Body of pancreas (tissue), 4 donors: Measurements from ENCODE around the gene CCDC188. TPM values are rescaled to one million over a fixed set of nuclear protein-coding genes. Genes with fewer than 3 reads are reported as not detected.
A peak's percentile ranks its signal among the peaks of the same experiment; 100 is the strongest.

Experiments used
- ATAC-seq: fragments of 150-250 bp; one replicate; pipeline ENCODE4 v1.9.1; 2016
- DNase-seq, 4 donors: peaks; one replicate each; pipeline ENCODE4 v3.0.0-alpha.2; 2019
- H3K27ac ChIP-seq, 4 donors: fragments of 200-600 bp; sonication (generic); 1 replicate in 3 of 4; 2 replicates in 1 of 4; pipeline versions ENCODE4 v1.5.1 to v1.6.1; 2016 to 2019; ENCODE audit warnings: mild to moderate bottlenecking in 1 of 4, mixed read lengths in 1 of 4, moderate library complexity in 1 of 4
- H3K27me3 ChIP-seq, 2 donors: fragments of 200-600 bp; sonication (generic); one replicate each; pipeline ENCODE4 v1.6.0; 2016; ENCODE audit warnings: mild to moderate bottlenecking in 1 of 2
- H3K36me3 ChIP-seq, 2 donors: fragments of 200-600 bp; sonication (generic); replicated peaks in 1 of 2; 2 replicates each; pipeline ENCODE4 v1.5.1; 2016; ENCODE audit warnings: low read depth in 2 of 2; ENCODE audit not compliant: insufficient read depth in 1 of 2
- H3K4me1 ChIP-seq: fragments of 200-600 bp; sonication (generic); one replicate; pipeline ENCODE4 v1.6.0; 2016
- H3K4me3 ChIP-seq, 2 donors: fragments of 200-600 bp; sonication (generic); 1 replicate in 1 of 2; 2 replicates in 1 of 2; pipeline ENCODE4 v1.5.1; 2016 to 2019
- H3K9me3 ChIP-seq, 3 donors: fragments of 200-600 bp; sonication (generic); 1 replicate in 2 of 3; 2 replicates in 1 of 3; pipeline ENCODE4 v1.5.1; 2016
- CTCF ChIP-seq, 7 experiments: fragments of 450-650 bp in 4 of 7; fragments of 200-600 bp in 3 of 7; sonication (generic) in 3 of 7; IDR thresholded peaks; one replicate each; pipeline ENCODE4 v1.5.1; 2016 to 2019; ENCODE audit warnings: antibody characterized with exemption in 7 of 7
- POLR2A ChIP-seq, 3 donors: fragments of 450-650 bp; IDR thresholded peaks; one replicate each; pipeline ENCODE4 v1.6.1; 2016; ENCODE audit warnings: antibody characterized with exemption in 3 of 3, mild to moderate bottlenecking in 2 of 3
- WGBS, 2 donors: methylation state at CpG; one replicate each; pipeline ENCODE4 v1.1.5; 2017; 5-methylcytosine and 5-hydroxymethylcytosine counted together
- intact Hi-C: fragments of 100-400 bp; cut with DNase I; formaldehyde crosslinking; loops from one replicate; pipeline ENCODE4 v1.15.1; 2023
- total RNA-seq, 2 donors: library from RNA; depleted of rRNA; stranded (reverse); fragments of >200 nt; gene quantifications; one replicate each; pipeline ENCODE4 v1.1.0, GENCODE V29; 2016

CCDC188 gene
- total RNA-seq, 2 donors from 2014 or later = not detected

- H3K9me3 ChIP-seq = no peaks in the 10 kb centered on the region
- intact Hi-C loops = no loop called here
- no peaks in the 10 kb centered on the region for H3K27me3 ChIP-seq
- peaks cover 55% of the 10 kb centered on the region for H3K4me1 ChIP-seq
- peaks cover 0 to 8% of the 10 kb centered on the region in 2 donors for H3K36me3 ChIP-seq
- peak in 3 of 7 experiments; percentile 22 to 41 (median 32) for TF ChIP-seq CTCF (IDR thresholded peaks at IDR 0.05)
- peak; percentile 65 to 78 (median 69) for TF ChIP-seq POLR2A (IDR thresholded peaks at IDR 0.05)
- DNase-seq = peak; percentile 98 to 99 (median 98)
- peak within 1 kb of the TSS; percentile 66 to 93 (median 88) for H3K27ac ChIP-seq
- ATAC-seq = peak; percentile 95
- peak within 1 kb of the TSS; percentile 47 to 92 for H3K4me3 ChIP-seq
- WGBS, 2 donors = 0% methylated on average over 3 to 87 of the region's 88 CpGs
These were observed 33.8 kb downstream of the CCDC188 start, which contains the start of gene TRMT2A for GRCh38 chr22:20116951-20117632. TRMT2A (minus strand) TSS chr22:20117226; CDS start chr22:20116906, 320 bp downstream.

GRCh38 chr22:20116376-20116950 lies 34.4 kb downstream of the CCDC188 start:
- Histone ChIP-seq H3K36me3 (peaks cover 0 to 8% of the 10 kb centered on the region in 2 donors), H3K4me1 (peaks cover 60% of the 10 kb centered on the region), H3K27me3 (no peaks in the 10 kb centered on the region), H3K27ac (peak overlapping the region; percentile 66 to 93 (median 88)), H3K4me3 (peak overlapping the region; percentile 47 to 92), H3K9me3 (no peaks in the 10 kb centered on the region)
- WGBS, 2 donors = 3 to 4% methylated on average over 10 to 27 of the region's 27 CpGs
- ATAC-seq (no peak), DNase-seq (peak in 3 of 4 donors; percentile 36 to 58 (median 38))
- intact Hi-C loops = no loop called here
- no peak for TF ChIP-seq CTCF (IDR thresholded peaks at IDR 0.05)
- TF ChIP-seq POLR2A (IDR thresholded peaks at IDR 0.05) = no peak

GRCh38 chr22:20115691-20116375 lies 35.0 kb downstream of the CCDC188 start, which contains the start of gene RANBP1:
RANBP1 (plus strand) TSS chr22:20116104; CDS start chr22:20116185, 81 bp downstream.
- peaks cover 0 to 8% of the 10 kb centered on the region in 2 donors for H3K36me3 ChIP-seq
- no peaks in the 10 kb centered on the region for H3K27me3 ChIP-seq
- intact Hi-C loops = no loop called here
- ATAC-seq (no peak), DNase-seq (no peak)
- no peaks in the 10 kb centered on the region for H3K9me3 ChIP-seq
- peaks cover 65% of the 10 kb centered on the region for H3K4me1 ChIP-seq
- peak within 1 kb of the TSS; percentile 66 to 93 (median 88) for H3K27ac ChIP-seq
- H3K4me3 ChIP-seq = peak within 1 kb of the TSS; percentile 47 to 92
- WGBS, 2 donors = 31 to 60% methylated on average over 9 to 29 of the region's 30 CpGs
- TF ChIP-seq POLR2A (IDR thresholded peaks at IDR 0.05) (no peak), CTCF (IDR thresholded peaks at IDR 0.05) (no peak)

- 83 to 90% methylated on average over 11 to 35 of the region's 36 CpGs for WGBS, 2 donors
- TF ChIP-seq POLR2A (IDR thresholded peaks at IDR 0.05) (no peak), CTCF (IDR thresholded peaks at IDR 0.05) (no peak)
- Histone ChIP-seq H3K9me3 (no peaks in the 10 kb centered on the region), H3K4me3 (no peak overlapping the region), H3K36me3 (peaks cover 0 to 8% of the 10 kb centered on the region in 2 donors), H3K4me1 (peaks cover 61% of the 10 kb centered on the region), H3K27me3 (no peaks in the 10 kb centered on the region), H3K27ac (peak overlapping the region in 2 of 4 donors; percentile 4 to 93)
- DNase-seq (no peak), ATAC-seq (no peak)
- intact Hi-C loops = no loop called here
These were observed 36.1 kb downstream of the CCDC188 start for GRCh38 chr22:20114506-20115475.
